Activated T-helper 17 cell treated with anti-CD3 and anti-CD28 coated beads, Interleukin-2, amount 50 U/mL, for 72 hours (primary cell): ENCODE measurements around the gene MANEAL. TPM values are rescaled to one million over a fixed set of nuclear protein-coding genes. Genes with fewer than 3 reads are reported as not detected.
A peak's percentile ranks its signal among the peaks of the same experiment; 100 is the strongest.

ENCODE experiments used
- ATAC-seq: fragments of 150-1000 bp; cut with Tn5 transposase; replicated peaks from 2 replicates; pipeline ENCODE4 v1.10.0; 2021; ENCODE audit warnings: mild to moderate bottlenecking, moderate library complexity
- H3K27ac Mint-ChIP-seq: one replicate; pipeline ENCODE4 v1.8.0; 2022; ENCODE audit warnings: mixed read lengths
- H3K27me3 Mint-ChIP-seq: one replicate; pipeline ENCODE4 v1.8.0; 2022; ENCODE audit warnings: mixed read lengths
- H3K36me3 Mint-ChIP-seq: one replicate; pipeline ENCODE4 v1.8.0; 2022; ENCODE audit warnings: low read depth, mild to moderate bottlenecking, mixed read lengths
- H3K4me1 Mint-ChIP-seq: one replicate; pipeline ENCODE4 v1.8.0; 2022; ENCODE audit warnings: mixed read lengths
- H3K4me3 Mint-ChIP-seq: one replicate; pipeline ENCODE4 v1.8.0; 2022; ENCODE audit warnings: mild to moderate bottlenecking, mixed read lengths
- H3K9me3 Mint-ChIP-seq: one replicate; pipeline ENCODE4 v1.8.0; 2022; ENCODE audit warnings: mixed read lengths
- total RNA-seq, 2 donors: library from RNA; stranded (reverse); gene quantifications; one replicate each; pipeline ENCODE4 v1.2.3, GENCODE V29; 2022

Gene MANEAL
- total RNA-seq, 2 donors from 2014 or later: 3.0 to 5.2 TPM

DNA sequence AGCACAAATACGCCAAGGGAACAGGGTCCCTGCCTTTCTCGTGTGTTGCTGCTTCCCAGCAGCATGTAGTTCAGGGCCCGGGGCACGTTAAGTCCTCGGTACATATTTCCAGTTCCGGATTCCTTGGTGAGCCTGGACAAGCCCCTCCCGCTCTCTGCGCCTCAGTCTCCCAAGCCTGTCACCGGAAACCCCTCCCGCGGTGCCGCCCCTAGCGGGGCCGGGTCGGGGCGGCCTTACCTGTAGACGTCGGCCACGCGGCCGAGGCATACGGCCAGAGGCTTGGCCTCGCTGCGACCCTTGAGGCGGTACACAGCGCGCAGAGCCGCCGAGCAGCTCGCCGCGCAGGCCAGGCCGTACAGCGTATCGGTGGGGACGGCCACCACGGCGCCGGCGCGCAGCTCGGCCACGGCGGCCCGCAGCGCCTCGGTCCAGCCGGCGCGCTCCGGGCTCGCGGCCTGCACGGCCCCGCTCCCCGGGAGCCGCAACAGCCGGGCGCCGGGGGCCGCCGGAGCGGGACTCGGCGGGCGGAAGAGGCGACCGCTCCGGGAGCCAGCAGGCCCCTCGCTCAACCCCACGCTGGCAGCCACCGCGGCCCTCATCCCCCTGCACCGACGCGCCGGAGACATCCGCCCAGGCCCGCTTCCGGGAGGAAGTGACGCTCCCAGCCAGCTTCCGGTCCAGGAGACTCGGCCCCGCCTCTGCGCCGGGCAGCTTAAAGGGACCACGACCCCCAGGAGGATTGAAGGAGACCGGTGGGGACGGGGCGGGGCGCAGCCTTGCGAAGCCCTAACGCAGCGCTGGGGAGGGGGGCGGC, 14.1 kb downstream of the MANEAL start, which contains the start of the genes C1orf122 and YRDC:
Gene C1orf122, plus strand, starts transcription at position 236 of the 814 bp plus-strand sequence. CDS start 615 bp downstream, outside the sequence.
Gene YRDC, minus strand, starts transcription at position 654 of the 814 bp plus-strand sequence. Its CDS starts 28 bp downstream, at position 626.
- peak within 1 kb of the TSS; percentile 94 for H3K27ac Mint-ChIP-seq
- H3K4me3 Mint-ChIP-seq: peak within 1 kb of the TSS; percentile 88
- H3K4me1 Mint-ChIP-seq: peaks cover 5% of the 10 kb centered on the region
- H3K27me3 Mint-ChIP-seq: no peaks in the 10 kb centered on the region
- peak; percentile 95 for ATAC-seq
- H3K9me3 Mint-ChIP-seq: no peaks in the 10 kb centered on the region
- peaks cover 64% of the 10 kb centered on the region for H3K36me3 Mint-ChIP-seq

DNA sequence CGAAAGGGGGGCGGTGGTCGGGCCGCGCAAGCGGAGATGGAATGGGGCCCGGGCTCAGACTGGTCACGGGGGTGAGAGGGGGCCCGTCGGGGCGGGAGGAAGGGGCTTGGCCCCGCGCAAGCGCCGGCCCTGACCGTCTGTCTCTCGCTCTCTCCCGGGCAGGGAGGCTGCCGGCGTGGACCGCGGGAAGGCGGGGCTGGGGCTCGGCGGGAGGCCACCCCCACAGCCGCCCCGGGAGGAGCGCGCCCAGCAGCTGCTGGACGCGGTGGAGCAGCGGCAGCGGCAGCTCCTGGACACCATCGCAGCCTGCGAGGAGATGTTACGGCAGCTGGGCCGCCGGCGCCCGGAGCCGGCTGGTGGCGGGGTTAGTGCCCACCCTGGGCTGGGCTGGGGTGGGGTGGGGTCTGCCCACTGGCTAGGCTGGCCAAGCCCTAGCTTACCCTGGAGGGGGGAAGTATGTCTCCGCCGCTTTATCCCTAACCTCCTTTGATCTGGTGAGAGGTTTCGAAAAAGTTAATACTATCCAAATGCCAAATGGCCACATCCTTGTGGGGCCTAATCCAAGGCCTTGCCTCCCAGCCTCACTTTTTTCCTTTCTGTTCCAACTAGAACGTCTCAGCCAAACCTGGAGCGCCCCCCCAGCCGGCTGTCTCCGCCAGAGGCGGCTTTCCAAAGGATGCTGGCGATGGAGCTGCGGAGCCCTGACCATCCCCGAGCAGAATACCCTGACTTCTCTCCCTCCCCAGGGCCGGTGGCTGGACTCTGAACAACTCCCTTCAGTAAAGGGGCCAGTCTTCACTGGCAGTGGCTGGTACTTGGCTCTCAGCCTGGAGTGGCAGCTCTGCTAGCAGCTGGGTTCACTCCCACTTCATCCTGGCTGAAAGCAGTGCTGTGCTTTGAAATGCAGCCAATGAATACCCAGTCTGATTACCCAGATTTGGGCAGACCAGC, 15.0 kb downstream of the MANEAL start:
- Mint-ChIP-seq H3K27me3 (no peaks in the 10 kb centered on the region), H3K27ac (peak overlapping the region; percentile 94), H3K4me1 (peaks cover 5% of the 10 kb centered on the region), H3K36me3 (peaks cover 57% of the 10 kb centered on the region), H3K4me3 (peak overlapping the region; percentile 88), H3K9me3 (no peaks in the 10 kb centered on the region)
- ATAC-seq: peak; percentile 60

DNA sequence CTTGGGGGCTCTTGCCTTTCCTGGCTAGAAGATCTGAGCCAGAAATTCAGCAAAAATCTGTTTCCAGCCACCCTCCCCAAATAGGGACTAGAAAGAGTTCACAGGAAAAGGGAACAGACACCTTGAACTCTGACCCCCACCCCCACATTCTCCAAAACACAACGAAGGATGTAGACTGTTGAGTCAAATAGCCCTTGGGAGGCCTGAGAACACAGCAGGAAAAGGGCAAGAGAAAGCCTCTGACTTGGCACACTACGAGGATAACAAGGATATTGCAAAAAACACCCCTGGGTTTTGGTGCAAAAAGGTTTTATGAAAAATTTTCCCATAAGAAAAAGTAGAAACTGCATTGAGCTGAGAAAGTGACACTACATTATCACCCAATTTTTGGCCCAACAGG, 16.3 kb downstream of the MANEAL start:
- Mint-ChIP-seq H3K36me3 (peaks cover 57% of the 10 kb centered on the region), H3K4me1 (peaks cover 5% of the 10 kb centered on the region), H3K27me3 (no peaks in the 10 kb centered on the region), H3K27ac (no peak overlapping the region), H3K4me3 (no peak overlapping the region), H3K9me3 (no peaks in the 10 kb centered on the region)
- ATAC-seq: no peak

DNA sequence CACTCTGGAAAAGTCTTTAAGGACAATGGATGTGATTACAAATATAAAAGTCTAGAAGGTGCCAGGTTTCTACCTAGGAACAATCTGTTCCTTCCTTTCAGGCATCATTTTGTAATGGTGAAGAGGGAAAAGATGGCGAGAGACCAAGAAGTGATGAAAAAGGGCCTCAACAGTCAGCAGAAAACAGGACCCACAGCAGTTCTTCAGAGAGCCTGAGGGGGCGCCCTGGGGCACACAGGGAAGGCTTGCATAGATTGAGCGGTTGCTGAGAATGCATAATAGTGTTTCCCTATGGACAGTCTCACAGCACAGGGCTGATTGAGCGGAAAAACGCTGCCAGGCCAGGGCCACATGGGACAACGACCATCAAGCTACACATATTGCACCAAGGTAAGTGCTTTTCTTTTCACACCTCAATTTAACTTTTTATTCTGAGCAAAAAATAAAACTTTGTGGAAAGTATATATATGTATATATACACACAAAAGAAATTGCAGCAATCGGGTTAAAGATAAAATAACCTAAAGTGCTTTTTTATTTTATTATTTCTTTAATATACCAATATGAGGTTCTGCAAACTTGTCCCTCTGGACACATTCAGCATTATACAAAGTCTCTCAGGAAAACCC, 17.5 kb downstream of the MANEAL start:
- no peaks in the 10 kb centered on the region for H3K27me3 Mint-ChIP-seq
- peak; percentile 42 for ATAC-seq
- no peak overlapping the region for H3K4me3 Mint-ChIP-seq
- H3K9me3 Mint-ChIP-seq: no peaks in the 10 kb centered on the region
- H3K27ac Mint-ChIP-seq: peak overlapping the region; percentile 13
- H3K4me1 Mint-ChIP-seq: peaks cover 5% of the 10 kb centered on the region
- peaks cover 56% of the 10 kb centered on the region for H3K36me3 Mint-ChIP-seq

DNA sequence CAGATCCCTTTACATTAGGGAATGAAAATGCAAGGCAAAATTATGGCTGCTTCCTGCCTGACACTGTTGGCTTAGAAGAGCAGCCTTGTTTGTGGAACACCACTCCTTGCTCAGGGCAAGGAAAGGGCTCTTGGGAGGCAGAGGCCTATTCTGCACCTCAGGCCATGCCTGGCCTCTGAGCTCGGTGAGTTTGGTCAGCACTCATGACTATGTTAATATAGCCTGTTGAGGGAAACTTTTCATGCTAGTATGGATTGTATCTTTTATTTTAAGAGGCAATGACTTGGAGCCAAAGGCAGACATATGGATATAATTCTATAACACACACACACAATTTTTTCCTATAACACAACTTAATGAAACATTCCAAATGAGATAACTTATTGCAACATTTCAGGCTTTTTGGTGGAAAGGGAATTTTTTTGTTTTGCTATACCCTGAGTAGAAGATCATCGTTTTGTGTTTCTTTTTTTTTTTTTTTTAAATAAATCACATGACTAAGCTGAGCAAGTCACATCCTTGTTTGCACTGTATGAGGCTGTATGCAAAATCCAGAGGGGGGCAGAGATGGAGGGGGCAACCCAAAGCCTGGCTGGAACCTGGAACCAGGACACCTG, 20.0 kb downstream of the MANEAL start:
- Mint-ChIP-seq H3K27ac (no peak overlapping the region), H3K27me3 (no peaks in the 10 kb centered on the region), H3K4me1 (peaks cover 5% of the 10 kb centered on the region), H3K4me3 (no peak overlapping the region), H3K9me3 (no peaks in the 10 kb centered on the region), H3K36me3 (peaks cover 59% of the 10 kb centered on the region)
- ATAC-seq: no peak

DNA sequence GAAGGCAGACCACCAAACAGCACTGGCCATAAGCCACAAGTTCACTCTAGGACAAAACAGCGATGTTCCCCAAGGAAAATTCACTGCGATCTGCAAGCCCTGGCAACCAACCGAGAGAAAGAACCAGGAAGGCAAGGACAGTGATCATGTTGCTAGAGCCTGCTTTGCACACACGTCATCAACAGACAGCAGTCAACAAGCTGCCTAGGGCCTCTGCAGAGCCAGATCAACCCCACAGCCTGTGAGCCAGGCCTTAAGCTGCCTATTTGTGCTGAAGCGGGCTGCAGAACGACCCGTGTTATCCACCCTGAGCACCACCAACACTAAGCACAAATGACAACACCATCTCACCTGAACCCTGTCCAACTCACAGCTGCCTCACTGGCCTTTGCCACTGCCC, 20.6 kb downstream of the MANEAL start:
- H3K27ac Mint-ChIP-seq: no peak overlapping the region
- H3K4me1 Mint-ChIP-seq: peaks cover 5% of the 10 kb centered on the region
- peaks cover 59% of the 10 kb centered on the region for H3K36me3 Mint-ChIP-seq
- ATAC-seq: no peak
- no peak overlapping the region for H3K4me3 Mint-ChIP-seq
- H3K9me3 Mint-ChIP-seq: no peaks in the 10 kb centered on the region
- H3K27me3 Mint-ChIP-seq: no peaks in the 10 kb centered on the region

DNA sequence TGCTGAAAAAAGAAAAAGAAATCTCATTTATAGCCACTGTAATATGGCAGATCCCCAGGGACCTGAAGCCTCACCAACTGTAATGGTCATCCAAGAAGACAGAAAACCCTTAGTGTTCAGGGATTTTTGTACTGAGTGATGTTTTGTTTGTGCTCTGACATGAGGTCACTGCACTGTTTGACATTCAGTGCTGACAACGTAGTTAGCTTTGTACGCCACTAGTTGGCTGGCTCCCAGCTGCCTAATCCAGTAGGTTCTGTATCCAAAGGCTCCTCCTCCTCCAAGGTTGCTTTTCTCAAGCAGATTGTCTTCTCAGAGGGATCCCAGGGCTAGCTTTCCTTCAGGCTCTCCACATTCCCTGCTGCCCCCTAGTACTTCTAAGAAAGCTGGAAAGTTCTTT, 23.8 kb downstream of the MANEAL start:
- Mint-ChIP-seq H3K4me1 (peaks cover 4% of the 10 kb centered on the region), H3K27ac (peak overlapping the region; percentile 26), H3K27me3 (no peaks in the 10 kb centered on the region), H3K9me3 (no peaks in the 10 kb centered on the region), H3K36me3 (peaks cover 82% of the 10 kb centered on the region), H3K4me3 (no peak overlapping the region)
- no peak for ATAC-seq

DNA sequence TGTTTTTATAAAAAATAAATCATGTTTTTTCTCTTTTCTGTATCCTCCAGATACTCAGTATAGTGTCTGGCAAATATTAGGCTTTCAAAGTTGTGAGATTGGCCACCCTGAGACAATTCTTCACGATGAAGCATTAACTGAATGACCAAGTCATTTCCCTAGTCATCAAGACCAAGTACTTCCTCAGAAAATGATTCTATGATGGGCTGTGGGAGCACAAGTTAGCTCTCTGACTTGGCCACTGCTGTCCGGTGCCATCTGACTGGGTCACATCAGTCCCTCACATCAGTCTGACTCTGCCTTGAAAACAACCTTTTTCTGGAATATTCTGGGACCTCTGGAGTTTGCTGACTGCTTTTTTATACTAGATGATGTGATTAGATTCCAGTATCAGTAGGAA, 27.8 kb downstream of the MANEAL start:
- no peaks in the 10 kb centered on the region for H3K27me3 Mint-ChIP-seq
- ATAC-seq: no peak
- H3K4me1 Mint-ChIP-seq: peaks cover 4% of the 10 kb centered on the region
- H3K4me3 Mint-ChIP-seq: no peak overlapping the region
- H3K9me3 Mint-ChIP-seq: no peaks in the 10 kb centered on the region
- H3K27ac Mint-ChIP-seq: peak overlapping the region; percentile 90
- peaks cover 85% of the 10 kb centered on the region for H3K36me3 Mint-ChIP-seq

DNA sequence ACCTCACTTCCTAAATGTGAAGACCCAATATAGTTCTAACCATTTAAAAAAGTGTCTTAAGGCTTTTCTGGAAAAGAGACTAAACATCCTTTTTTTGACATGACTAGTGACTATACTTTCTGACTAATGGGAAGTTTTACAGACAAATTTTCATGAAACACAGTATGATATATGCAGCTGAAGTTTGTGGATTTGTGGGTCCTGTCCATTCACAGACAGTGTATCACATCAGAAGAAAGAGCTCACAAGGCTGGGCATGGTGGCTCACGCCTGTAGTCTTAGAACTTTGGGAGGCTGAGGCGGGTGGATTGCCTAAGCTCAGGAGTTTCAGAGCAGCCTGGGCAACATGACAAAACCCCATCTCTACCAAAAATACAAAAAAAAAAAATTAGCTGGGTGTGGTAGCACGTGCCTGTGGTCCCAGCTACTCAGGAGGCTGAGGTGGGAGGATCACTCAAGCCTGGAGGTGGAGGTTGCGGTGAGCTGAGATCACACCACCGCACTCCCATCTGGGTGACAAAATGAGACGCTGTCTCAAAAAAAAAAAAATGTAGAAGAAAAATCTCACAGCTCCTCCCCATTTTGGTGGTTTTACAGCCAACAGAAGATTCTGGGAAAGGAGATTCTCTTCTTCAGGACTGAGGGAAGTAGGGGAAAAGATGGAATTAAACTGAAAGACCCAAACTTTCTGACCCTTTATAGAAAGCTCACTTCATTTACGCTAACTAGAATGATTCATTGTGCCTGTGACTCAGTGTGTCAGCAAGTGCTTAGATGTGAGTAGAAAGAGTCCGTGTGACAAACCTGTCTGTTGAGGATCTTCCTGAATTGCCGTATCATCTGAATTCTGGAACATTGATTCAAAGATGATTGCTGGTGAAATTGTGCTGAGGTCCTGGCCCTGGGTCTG, 29.5 kb downstream of the MANEAL start:
- ATAC-seq: peak; percentile 84
- Mint-ChIP-seq H3K4me3 (peak overlapping the region; percentile 34), H3K27me3 (no peaks in the 10 kb centered on the region), H3K9me3 (no peaks in the 10 kb centered on the region), H3K36me3 (peaks cover 80% of the 10 kb centered on the region), H3K4me1 (peaks cover 4% of the 10 kb centered on the region), H3K27ac (peak overlapping the region; percentile 48)

DNA sequence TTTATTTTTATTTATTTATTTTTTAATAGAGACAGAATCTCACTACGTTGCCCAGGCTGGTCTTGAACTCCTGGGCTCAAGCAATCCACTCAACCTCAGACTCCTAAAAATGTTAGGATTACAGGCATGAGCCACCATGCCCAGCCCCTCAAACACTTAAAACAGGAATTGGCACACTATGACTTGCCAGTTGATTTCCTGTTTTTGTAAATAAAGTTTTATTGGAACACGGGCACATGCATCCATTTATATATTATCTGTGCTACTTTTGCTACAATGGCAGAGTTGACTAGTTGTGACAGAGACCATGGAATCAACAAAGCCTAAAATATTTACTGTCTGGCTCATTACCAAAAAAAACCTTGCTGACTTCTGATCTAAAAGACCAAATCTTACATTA, 30.4 kb downstream of the MANEAL start:
- H3K4me1 Mint-ChIP-seq: peaks cover 4% of the 10 kb centered on the region
- H3K4me3 Mint-ChIP-seq: peak overlapping the region; percentile 34
- H3K9me3 Mint-ChIP-seq: no peaks in the 10 kb centered on the region
- no peaks in the 10 kb centered on the region for H3K27me3 Mint-ChIP-seq
- no peak overlapping the region for H3K27ac Mint-ChIP-seq
- peaks cover 80% of the 10 kb centered on the region for H3K36me3 Mint-ChIP-seq
- no peak for ATAC-seq

DNA sequence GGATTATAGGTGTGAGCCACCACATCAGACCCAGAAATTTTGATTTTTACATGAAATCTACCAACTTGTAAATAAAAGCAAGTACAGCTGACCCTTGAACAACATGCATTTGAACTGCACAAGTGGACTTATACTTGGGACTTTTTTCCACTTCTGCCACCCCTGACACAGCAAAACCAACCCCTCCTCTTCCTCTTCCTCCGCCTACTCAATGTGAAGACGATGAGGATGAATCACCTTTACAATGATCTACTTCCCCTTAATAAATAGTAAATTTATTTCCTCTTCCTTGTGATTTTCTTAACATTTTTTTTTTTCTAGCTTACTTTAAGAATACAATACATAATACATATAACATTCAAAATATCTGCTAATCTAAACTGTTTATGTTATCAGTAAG, 31.9 kb downstream of the MANEAL start:
- Mint-ChIP-seq H3K9me3 (no peaks in the 10 kb centered on the region), H3K4me3 (no peak overlapping the region), H3K27ac (peak overlapping the region; percentile 86), H3K4me1 (peaks cover 4% of the 10 kb centered on the region), H3K36me3 (peaks cover 81% of the 10 kb centered on the region), H3K27me3 (no peaks in the 10 kb centered on the region)
- ATAC-seq: no peak

DNA sequence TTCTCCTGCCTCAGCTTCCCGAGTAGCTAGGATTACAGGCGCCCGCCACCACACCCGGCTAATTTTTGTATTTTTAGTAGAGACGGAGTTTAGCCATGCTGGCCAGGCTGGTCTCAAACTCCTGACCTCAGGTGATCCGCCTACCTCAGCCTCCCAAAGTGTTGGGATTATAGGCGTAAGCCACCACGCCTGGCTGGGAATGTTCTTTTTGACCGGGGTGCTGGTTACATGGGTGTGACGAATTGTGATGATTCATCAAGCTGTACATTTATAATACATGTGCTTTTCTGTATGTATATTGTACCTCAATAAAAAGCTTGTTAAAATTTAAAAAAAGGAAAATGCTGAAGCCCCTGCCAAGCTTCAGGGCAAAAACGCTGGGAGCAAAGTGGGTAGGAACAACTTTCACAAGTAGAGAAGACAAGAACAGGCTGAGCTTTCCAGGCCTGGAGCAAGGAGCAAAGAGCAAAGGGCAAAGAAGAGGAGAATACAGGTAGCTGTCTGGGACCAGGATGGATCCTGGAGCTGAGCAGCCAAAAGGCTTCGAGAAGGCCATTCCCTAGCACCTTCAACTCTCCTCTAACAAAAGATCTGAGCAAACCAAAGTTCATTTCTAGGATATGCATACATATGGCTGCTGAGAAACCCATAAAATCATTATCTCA, 34.9 kb downstream of the MANEAL start:
- no peak overlapping the region for H3K27ac Mint-ChIP-seq
- no peaks in the 10 kb centered on the region for H3K9me3 Mint-ChIP-seq
- no peaks in the 10 kb centered on the region for H3K4me1 Mint-ChIP-seq
- no peaks in the 10 kb centered on the region for H3K27me3 Mint-ChIP-seq
- no peak for ATAC-seq
- H3K36me3 Mint-ChIP-seq: peaks cover 80% of the 10 kb centered on the region
- no peak overlapping the region for H3K4me3 Mint-ChIP-seq

DNA sequence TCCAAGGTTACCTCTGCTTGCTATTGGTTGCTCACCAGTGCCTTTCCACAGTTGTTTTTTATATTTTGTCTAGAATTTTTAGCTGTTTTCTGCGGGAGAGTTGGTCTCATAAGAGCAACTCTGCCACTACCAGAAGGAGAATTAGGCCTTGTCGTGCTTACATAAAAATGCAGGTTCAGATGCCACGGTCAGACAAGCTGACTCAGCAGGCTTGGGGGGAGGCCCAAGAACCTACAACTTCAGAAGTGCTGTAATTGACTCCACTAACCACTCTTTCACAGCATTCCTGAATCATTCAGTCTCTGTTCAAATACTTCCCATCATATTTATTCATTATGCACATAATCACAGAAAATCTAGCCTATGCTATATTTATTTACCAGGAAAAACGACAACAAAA, 37.5 kb downstream of the MANEAL start:
- Mint-ChIP-seq H3K9me3 (no peaks in the 10 kb centered on the region), H3K4me3 (no peak overlapping the region), H3K27me3 (no peaks in the 10 kb centered on the region), H3K4me1 (no peaks in the 10 kb centered on the region), H3K36me3 (peaks cover 88% of the 10 kb centered on the region), H3K27ac (no peak overlapping the region)
- ATAC-seq: no peak
